Adrenal gland (tissue), 5 donors: Measurements from ENCODE around the gene PLPP4.

Experiments
- POLR2A ChIP-seq, 2 donors: fragments of 450-650 bp; IDR thresholded peaks; one replicate each; pipeline ENCODE4 v1.6.1; 2017; ENCODE audit warnings: antibody characterized with exemption in 2 of 2, mild to moderate bottlenecking in 2 of 2, moderate library complexity in 1 of 2
- TF ChIP-seq, protein P1 (sequence below), 6 experiments: fragments of 450-650 bp in 4 of 6; fragments of 200-600 bp in 2 of 6; sonication (generic) in 1 of 6; IDR thresholded peaks; 1 replicate in 5 of 6; 2 replicates in 1 of 6; pipeline versions ENCODE4 v1.5.1 to v1.8.0; 2016 to 2021; ENCODE audit warnings: antibody characterized with exemption in 6 of 6, mild to moderate bottlenecking in 2 of 6, moderate library complexity in 1 of 6
- donor health status: DM: no; HTN: no; CAD: no.

DNA sequence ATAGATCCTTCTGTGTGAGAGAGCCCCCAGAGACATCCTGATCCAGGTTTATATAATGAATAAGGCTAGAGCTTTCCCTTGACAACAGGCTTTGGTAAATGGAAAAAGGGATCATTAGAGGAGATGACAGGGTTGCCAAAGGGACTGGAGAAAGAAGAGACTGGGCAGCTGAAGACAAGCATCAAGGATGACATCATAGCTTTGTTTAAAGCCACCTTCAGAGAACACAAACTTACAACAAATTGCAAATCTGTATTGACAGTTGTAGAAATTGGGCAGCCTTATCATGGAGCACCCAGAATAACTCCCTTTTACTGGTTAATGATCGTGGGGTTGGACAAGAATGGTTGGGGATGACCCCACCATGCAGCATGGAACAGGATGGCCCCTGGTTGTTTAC lies 3.7 kb upstream of the PLPP4 start:
- TF ChIP-seq POLR2A (IDR thresholded peaks at IDR 0.05), result no peak
- TF ChIP-seq, protein P1, sequence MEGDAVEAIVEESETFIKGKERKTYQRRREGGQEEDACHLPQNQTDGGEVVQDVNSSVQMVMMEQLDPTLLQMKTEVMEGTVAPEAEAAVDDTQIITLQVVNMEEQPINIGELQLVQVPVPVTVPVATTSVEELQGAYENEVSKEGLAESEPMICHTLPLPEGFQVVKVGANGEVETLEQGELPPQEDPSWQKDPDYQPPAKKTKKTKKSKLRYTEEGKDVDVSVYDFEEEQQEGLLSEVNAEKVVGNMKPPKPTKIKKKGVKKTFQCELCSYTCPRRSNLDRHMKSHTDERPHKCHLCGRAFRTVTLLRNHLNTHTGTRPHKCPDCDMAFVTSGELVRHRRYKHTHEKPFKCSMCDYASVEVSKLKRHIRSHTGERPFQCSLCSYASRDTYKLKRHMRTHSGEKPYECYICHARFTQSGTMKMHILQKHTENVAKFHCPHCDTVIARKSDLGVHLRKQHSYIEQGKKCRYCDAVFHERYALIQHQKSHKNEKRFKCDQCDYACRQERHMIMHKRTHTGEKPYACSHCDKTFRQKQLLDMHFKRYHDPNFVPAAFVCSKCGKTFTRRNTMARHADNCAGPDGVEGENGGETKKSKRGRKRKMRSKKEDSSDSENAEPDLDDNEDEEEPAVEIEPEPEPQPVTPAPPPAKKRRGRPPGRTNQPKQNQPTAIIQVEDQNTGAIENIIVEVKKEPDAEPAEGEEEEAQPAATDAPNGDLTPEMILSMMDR (IDR thresholded peaks at IDR 0.05), result no peak
